GM18526 (cell line): ENCODE data around the gene GRM5.

Experiments used
- POLR2A ChIP-seq: IDR thresholded peaks from 3 replicates; pipeline ENCODE4 v1.6.1; 2011; ENCODE audit not compliant: insufficient read length; ENCODE audit errors: extremely low read depth

The GRM5 gene

GRCh38 chr11:88709567-88709966, 356.2 kb downstream of the GRM5 start:
- TF ChIP-seq POLR2A = no peak

- no peak for TF ChIP-seq POLR2A
Observed at GRCh38 chr11:88704485-88704884, 361.3 kb downstream of the GRM5 start.

- no peak for TF ChIP-seq POLR2A
Observed at GRCh38 chr11:88701816-88702215, 364.0 kb downstream of the GRM5 start.

GRCh38 chr11:88697139-88697538, 368.6 kb downstream of the GRM5 start:
- no peak for TF ChIP-seq POLR2A

- TF ChIP-seq POLR2A = no peak
Observed at GRCh38 chr11:88695689-88696414, 369.9 kb downstream of the GRM5 start.

GRCh38 chr11:88692306-88693086, 373.3 kb downstream of the GRM5 start:
- TF ChIP-seq POLR2A = no peak

- TF ChIP-seq POLR2A = no peak
Observed at GRCh38 chr11:88689548-88690240, 376.1 kb downstream of the GRM5 start.

- no peak for TF ChIP-seq POLR2A
Observed at GRCh38 chr11:88683024-88683423, 382.8 kb downstream of the GRM5 start.

GRCh38 chr11:88680806-88681205, 385.0 kb downstream of the GRM5 start:
- no peak for TF ChIP-seq POLR2A

GRCh38 chr11:88666364-88666763, 399.4 kb downstream of the GRM5 start:
- no peak for TF ChIP-seq POLR2A

- no peak for TF ChIP-seq POLR2A
Observed at GRCh38 chr11:88657076-88657738, 408.6 kb downstream of the GRM5 start.

GRCh38 chr11:88656283-88656682, 409.5 kb downstream of the GRM5 start:
- no peak for TF ChIP-seq POLR2A

GRCh38 chr11:88655656-88656055, 410.1 kb downstream of the GRM5 start:
- no peak for TF ChIP-seq POLR2A

- TF ChIP-seq POLR2A = no peak
Observed at GRCh38 chr11:88655196-88655595, 410.6 kb downstream of the GRM5 start.

- TF ChIP-seq POLR2A = no peak
Observed at GRCh38 chr11:88651556-88651955, 414.2 kb downstream of the GRM5 start.
